Measurements from ENCODE around the gene TPCN1. TPM values are rescaled to one million over a fixed set of nuclear protein-coding genes. Genes with fewer than 3 reads are reported as not detected.

Gene TPCN1
- total RNA-seq, 4 donors from 2014 or later: 27.6 to 82.3 (median 46.3) TPM

GRCh38 chr12:113320401-113320800, 99.1 kb downstream of the TPCN1 start:
- TF ChIP-seq CTCF (IDR thresholded peaks at IDR 0.05; ENCODE audit: low read depth): no peak

GRCh38 chr12:113322343-113322742, 101.1 kb downstream of the TPCN1 start:
- no peak for TF ChIP-seq CTCF (IDR thresholded peaks at IDR 0.05; ENCODE audit: low read depth)

GRCh38 chr12:113325916-113326315, 104.7 kb downstream of the TPCN1 start:
- no peak for TF ChIP-seq CTCF (IDR thresholded peaks at IDR 0.05; ENCODE audit: low read depth)

GRCh38 chr12:113326775-113327395, 105.6 kb downstream of the TPCN1 start:
- TF ChIP-seq CTCF (IDR thresholded peaks at IDR 0.05; ENCODE audit: low read depth): no peak

GRCh38 chr12:113328368-113328889, 107.2 kb downstream of the TPCN1 start:
- no peak for TF ChIP-seq CTCF (IDR thresholded peaks at IDR 0.05; ENCODE audit: low read depth)

- TF ChIP-seq CTCF (IDR thresholded peaks at IDR 0.05; ENCODE audit: low read depth): no peak
Measured at GRCh38 chr12:113329022-113329790, 107.9 kb downstream of the TPCN1 start.

- TF ChIP-seq CTCF (IDR thresholded peaks at IDR 0.05; ENCODE audit: low read depth): no peak
Measured at GRCh38 chr12:113329791-113330417, 108.6 kb downstream of the TPCN1 start.

Measured in subcutaneous adipose tissue (tissue), 4 donors.